CD4-positive, alpha-beta T cell treated with Interleukin-10 for 1 hour (primary cell): ENCODE data around the gene C11orf24.
"Not testable (repeated sequence)": the region's sequence is repeated elsewhere in the genome, so short reads cannot be mapped to it uniquely, and the experiment has no call there.

Source experiments
- DNase-seq: peaks from one replicate; pipeline ENCODE4 v3.0.0-alpha.2; 2020

C11orf24 gene

DNA sequence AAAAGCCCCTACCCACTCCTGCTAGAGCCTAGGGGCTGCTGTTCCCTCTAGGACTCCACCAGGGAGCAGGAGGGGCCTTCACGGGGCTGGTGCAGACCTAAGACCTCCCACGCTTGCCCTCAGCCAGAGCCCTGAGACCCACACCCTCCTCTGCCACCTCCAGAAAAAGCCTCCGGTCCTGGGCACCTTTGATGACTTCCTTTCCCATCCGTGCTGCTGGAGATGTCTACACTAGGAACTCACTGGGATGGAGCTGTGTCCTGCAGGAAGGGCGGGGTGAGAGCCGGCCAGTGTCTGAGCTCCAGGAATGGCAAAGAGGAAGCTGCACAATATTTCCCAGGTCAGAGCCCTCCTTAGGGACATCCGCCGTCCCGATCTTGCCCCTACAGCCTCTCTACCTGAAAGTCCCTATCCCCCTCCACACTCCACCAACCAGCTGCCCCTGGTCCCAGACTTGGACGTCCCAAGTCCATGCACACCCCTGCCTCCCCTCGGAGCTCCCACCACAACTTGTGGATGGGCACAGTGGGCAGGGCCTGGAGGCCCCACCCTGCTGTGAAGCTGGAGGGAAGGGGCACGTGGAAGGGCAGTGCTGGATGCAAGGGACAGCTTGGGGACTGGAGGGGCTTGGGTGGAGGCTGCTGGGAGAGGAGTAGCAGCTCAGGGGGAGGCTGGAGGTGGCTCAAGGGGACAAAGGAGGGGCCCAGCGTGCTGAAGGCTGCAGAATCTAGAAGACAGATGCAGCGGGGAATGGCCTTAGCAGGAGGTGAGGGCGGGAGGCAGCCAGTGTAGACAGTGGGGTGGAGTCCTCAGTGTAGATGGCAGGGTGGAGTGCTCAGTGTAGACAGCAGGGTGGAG is 27.1 kb upstream of the C11orf24 start:
- DNase-seq: no peak

DNA sequence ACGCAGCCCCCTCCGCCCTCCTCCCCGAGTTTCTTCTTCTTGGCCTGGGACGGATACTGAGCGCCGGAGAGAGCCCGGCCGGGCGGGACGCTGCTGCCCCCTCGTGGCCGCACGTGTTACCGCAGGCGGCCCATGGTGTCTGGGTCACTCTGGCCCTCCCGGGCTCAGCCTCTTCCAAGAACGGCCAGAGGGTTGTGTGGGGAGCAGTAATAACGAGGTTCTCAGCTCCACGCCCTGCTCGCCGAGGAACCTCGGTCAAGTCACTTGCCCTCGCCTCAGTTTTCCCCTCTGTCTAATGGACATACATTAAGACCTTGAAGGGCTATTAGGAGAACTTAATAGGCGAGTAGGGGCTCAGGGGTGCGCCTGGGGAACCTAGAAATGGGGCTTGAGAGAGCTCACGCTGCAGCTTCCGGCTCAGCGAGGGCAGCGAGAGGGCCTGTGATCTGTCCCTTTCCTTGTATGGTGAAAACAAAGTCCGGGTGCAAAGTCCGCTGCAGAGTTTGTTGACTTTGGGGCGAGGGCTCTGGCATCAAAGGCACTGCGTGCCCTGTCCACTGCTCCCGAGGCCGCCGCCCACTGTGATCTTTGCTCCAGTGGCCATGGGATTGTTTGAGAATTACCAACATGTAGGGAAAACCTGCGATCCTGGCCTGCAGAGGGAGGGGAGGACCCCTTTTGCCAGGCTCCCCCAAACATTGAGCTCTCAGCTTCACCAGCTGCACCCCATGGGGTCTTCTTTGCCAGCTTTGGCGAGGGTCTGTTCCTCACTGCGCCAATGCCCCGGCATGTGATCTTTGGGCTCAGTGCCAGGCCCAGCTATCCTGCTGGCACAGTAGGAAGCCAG is 26.3 kb upstream of the C11orf24 start:
- DNase-seq: peak; percentile 77

DNA sequence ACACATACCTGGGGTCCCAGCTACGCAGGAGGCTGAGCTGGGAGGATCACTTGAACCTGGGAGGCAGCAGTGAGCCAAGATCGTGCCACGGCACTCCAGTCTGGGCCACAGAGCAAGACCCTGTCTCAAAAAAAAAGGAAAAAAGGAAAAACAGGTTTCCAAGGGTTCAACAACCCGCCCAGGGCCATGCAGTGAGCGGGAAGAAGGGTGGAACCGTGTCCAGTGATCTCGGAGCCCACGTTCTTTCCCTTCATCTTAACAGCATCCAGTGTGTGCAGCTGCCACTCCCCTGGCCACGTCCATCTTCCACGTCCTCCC is 25.7 kb upstream of the C11orf24 start:
- DNase-seq: no peak

DNA sequence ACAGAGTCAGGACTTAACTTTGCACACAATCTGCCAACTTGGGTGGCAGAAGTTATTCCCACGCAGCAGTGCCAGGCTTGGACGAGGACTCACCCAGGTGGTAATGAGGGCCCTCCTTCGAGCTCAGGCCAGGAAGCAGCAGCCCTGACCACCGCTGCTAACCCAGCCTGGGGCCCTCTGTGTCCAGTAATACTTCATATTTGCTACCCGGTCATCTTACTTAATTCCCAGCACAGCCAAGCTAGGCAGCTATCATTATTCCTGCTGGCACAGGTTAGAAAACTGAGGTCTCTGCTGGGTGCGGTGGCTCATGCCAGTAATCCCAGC is 25.2 kb upstream of the C11orf24 start:
- DNase-seq: no peak

DNA sequence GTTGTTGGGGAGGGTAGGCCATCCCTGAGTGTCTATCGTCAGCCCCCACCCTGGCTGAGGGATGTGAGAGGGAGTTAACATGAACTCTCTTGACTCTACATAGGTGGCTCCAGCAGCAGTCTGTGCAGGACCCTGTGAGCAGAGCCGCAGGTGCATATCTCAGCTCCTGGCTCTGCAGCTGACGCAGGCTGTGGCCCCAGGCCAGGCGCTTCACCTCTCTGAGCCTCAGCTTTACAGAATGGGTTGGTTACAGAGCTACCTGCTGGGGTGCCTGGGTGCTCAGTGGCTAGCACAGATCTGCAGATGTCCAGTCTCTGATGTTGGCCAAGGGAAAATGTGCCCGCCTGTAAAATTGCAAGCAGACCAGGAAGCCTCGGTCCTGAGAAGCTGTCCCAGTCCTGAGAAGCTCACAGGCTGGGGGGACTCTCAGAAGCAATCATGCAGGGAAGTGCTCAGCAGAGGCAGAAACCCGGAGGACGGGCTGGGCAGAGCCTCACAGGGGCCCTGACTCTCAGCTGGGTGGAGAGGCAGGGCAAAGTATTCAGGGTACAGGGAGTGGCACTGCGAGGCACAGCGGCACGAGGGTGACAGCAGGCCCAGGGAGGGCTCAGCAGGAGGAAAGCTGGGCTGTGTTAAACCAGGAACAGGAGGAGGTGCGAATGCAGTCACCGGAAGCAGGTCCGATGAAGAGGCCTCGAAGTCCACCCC is 24.7 kb upstream of the C11orf24 start:
- no peak for DNase-seq

DNA sequence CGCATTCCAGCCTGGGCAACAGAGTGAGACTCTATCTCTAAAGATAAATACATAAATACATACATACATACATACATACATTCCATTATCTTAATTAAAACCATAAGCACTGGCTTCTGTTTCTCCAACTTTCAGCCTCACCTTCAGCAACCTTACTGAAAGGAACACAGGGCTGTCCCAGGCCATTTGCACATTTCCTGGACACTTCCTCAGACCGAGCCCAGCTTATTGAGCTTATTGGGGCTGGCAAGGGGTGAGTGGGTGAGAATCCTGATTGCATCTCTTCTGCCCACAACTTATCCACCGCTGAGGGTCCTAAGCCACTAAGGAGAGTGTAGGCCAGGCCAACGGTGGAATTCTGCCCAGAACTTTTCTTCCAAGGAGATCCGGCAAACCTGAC is 24.2 kb upstream of the C11orf24 start:
- DNase-seq: no peak

DNA sequence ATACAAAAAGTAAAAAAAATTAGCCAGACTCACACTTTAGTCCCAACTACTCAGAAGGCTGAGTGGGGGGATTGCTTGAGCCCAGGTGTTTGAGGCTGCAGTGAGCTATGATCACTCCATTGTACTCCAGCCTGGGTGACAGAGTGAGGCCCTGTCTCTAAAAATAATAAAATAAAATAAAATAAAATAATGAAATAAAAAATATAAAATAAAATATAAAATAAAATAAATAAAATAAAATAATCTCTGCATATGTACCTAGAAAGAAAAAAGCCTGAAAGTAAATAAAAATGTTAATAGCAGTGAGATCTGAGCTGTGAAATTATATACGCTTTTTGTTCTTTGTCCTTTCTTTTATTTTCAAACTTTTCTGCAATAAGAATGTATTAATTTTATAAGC is 23.5 kb upstream of the C11orf24 start:
- DNase-seq: no peak

DNA sequence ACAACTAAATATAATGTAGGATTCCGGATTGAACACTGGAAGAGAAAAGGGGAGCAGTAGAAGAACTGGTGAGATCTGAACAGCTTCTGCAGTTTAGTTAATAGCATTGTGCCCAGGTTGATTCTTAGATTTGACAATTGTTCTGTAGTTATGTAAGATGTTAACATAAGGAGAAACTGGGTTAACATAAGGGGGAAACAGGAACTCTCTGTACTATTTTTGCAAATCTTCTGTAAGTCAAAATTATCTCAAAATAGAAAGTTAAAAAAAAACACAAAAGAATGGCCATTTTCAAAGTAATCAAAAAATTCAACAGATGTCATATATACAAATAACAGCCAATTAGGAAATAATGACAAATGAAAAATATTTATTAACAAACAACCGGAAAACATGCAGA is 21.9 kb upstream of the C11orf24 start:
- DNase-seq: no peak

DNA sequence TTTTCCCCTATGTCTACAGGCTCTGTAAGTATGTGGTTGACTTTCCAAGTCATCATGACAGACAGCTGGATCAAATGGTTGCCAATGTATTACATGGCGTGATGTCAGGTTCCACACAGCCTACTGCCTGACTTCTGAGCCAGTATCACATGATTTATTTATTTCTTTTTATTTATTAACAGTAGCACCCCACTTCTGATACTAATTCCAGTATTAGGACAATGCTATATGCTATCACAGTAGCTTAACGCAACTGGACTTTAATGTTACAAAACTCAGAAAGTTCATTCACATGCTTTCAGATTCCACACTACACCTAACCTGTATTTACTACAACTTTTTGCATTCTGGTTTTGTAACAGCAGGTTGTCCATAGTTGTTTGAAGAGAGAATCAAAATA is 17.7 kb upstream of the C11orf24 start:
- DNase-seq: no peak

DNA sequence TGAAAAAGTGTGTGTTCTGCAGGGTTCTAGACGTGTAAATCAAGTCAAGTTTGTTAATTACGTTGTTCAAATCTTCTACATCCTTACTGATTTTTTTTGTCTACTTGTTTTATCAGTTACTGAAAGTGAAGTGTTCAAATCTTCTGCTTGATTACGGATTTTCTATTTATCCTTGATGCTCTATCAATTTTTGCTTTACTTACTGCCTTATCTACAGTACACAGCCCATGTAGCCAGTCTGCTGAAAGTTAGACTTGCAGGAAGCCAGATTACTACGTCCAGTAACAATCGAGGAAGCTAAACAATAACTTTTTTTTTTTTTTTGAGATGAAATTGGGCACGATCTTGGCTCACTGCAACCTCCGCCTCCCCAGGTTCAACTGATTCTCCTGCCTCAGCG is 15.6 kb upstream of the C11orf24 start:
- DNase-seq: no peak

DNA sequence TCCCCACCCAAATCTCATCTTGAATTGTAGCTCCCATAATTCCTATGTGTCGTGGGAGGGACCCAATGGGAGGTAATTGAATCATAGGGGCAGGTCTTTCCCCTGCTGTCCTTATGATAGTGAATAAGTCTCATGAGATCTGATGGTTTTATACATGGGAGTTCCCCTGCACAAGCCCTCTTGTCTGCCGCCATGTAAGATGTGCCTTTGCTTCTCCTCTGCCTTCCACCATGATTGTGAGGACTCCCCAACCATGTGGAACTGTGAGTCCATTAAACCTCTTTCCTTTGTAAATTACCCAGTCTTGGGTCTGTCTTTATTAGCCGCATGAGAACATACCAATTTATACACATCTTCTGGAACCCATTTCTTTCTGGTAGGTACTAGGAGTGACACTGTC is 12.8 kb upstream of the C11orf24 start:
- DNase-seq: not testable (repeated sequence)

DNA sequence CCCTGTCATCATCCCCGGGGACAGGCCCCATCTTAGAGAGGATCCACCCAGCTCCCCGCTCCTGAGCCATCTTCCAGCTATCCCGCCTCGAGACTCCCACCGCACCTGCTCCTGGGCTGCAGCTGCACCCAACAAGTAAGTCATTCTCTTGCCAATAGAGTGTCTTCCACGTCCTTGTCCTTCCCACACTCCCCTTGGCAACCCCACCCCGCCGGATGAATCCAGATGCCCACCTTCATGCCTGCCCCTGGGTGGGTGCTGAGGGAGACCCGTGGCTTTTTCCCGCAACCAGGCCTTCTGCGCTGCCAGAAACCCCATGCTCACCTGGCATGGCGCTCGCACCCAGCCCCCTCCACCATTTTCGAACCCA is 11.1 kb upstream of the C11orf24 start:
- DNase-seq: no peak

DNA sequence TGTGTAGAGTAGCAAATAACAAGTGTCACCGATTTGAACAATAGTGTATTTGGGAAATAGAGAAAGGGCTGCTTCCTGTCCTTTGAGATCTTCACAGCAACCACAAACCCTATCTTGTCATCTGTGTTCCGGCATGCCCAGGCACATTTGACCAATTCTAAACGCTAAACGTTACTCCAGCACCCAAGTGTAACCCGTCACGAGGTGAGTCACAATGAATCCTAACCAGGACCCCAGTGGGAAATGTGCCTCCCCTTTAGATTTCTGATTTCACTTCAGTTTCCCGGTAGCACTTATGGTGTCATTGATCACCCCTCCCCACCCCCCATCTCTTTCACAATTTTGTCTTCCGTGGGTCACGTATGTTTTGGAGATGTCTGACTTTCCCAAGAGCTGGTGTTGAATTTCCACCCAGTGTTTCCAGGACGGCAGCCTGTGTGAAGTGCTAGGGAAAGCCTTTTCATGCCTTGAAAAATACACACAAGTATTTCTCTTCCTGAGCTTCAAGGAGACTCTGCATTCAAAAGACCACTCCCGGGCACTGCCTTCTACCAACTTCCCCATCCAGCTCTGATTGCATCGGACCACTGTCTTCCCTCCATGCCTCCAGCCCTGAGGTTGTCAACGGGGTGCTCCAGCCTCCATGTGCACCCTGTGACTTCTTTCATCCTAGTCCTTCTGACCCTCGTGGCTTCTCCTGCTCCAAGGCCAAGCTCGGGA is 10.5 kb upstream of the C11orf24 start:
- peak; percentile 65 for DNase-seq

DNA sequence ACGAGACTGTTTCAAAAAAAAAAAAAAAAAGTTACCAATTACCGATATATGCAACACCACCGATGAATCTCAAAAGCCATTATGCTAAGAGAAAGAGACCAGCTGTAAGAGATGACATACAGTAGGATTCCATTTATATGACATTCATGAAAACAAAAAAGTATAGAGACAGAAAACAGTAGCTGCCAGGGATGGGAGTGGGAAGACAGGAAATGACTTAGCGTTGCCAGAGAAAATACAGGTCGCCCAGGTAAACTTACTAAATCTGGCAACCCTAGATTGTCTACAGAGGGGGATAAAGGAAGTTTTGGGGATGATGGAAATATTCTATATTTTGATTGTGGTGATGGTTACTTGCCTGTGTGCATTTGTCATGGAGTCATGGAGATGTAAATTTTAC is 7.9 kb upstream of the C11orf24 start:
- DNase-seq: no peak

DNA sequence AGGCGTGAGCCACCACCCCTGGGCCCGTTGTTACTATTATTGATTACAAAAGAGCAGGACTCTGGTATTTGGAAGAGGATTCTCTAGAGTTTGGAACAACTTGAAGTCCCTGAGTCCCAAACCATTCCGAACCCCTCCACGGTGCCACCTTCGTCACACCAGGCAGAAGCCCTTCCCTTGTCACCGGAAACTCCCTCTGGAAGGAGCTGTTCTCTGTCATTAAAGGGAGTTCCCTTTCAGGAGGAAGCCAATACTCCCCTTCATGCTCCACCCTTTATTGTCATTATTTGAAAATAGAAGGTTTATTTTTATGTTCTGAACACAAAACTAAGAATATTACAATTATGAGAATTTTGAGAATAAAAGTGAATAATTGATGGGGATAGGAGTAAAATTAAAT is 5.1 kb upstream of the C11orf24 start:
- no peak for DNase-seq

DNA sequence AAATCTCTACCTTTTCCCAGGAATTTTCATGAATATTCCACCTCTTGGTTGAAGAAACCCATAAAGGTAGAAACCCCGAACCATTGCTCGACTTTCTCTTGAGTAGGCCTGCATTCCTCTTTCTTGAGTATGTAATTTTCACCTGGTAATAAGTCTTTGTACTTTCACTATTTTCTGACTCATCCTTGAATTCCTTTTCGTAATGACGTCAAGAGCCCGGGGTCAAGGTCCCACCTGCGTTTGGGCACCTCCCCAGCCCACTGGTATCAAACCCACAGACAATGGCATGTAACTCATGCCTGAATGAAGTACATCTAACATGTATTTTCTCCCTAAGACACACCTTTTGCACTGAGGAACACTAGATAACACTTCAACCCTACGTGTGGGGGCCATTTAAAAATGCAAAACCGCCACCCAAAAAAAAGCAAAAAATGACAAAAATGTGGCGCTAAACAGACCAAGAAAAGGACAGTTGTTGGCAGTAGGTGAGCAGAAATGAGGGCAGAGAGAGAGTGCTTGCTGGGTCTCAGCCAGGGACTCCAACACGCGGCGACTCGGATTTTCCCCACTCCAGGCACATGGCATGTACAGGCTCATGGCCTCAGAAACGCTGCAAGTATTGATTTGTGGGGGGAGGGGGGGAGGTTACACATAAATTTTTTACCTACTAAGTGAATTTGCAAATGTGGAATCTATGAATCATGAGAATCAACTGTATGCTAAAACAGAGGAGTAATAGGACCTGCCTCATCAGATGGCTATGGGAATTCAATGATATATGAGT is 4.1 kb upstream of the C11orf24 start:
- DNase-seq: no peak

DNA sequence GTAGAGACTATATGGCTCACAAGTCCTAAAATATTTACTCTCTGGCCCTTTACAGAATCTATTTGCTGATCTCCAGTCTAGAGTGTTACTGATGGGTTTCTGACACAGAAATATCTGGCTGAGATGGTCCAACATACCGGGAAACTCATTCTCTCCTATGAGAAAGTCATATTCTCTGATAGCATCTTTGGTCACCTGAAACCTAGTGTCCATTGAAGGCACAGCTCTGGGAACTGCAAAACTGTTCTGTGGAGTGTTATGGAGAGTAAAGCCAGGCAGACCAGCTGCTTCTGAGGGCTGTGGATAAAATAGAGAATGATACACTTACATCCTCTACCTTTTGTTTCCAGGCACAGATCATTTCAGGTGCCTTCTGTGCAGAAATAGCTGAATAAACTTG is 2.5 kb upstream of the C11orf24 start:
- DNase-seq: no peak

DNA sequence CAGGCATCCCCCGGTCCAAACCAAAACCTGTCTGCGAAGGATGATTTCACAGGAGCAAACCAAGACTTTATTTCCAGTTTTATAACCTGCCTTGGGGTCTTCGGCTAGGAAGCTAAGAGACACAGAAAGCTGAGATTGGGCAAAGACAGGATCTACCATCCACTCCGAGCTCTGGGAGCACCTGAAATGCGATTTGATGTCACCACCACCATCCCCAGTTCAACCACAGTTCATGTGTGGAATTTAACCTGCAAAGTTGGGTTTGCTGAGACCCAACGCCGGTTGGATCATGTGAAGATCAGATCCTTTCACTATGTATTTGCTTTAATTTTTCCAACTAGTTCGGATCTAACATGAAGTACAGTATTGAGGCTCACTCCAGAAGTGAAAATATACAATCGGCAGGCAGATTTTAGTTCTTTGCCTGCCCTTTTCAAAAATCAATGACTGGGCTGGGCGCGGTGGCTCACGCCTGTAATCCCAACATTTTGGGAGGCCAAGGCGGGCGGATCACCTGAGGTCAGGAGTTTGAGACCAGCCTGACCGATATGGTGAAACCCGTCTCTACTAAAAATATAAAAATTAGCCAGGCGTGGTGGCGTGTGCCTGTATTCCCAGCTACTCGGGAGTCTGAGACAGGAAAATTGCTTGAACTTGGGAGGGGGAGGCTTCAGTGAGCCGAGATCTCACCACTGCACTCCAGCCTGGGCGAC is 1.4 kb upstream of the C11orf24 start:
- DNase-seq: no peak

DNA sequence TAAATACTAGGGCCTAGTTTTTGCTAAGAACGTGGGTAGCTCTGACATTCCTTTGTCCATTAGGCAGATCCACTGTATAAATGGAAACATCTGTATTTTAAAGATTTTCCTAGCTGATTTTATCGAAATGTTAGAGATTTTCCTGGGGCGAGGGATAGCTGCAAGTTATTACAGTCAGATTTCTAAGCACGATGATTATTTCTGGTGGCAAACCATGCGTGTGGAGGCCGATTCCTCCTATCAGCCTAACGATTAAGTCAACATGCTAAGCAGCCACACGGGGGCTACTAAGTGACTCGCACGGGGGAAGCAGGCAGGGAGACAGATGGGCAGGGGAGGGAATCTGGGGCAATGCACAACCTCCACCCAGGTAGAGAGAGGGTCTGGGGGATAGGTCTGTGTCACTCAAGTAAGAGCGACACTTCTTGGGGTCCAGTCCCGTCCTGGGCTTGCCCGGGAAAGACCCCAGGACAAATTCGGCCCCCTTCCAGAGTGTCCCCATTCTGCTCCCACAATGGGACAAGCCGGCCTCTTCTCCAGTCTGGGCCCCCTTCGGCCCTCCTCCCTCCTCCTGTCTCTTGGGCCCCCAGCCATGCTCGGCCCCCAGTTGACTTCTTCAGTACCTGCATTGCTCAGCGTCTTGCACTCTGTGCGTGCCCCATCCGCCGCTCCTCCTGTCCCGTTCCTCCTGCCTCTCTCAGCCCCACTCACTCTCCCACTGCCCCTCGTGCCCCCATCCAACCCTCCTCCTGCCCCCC is 571 bp downstream of the C11orf24 start:
- peak; percentile 71 for DNase-seq

DNA sequence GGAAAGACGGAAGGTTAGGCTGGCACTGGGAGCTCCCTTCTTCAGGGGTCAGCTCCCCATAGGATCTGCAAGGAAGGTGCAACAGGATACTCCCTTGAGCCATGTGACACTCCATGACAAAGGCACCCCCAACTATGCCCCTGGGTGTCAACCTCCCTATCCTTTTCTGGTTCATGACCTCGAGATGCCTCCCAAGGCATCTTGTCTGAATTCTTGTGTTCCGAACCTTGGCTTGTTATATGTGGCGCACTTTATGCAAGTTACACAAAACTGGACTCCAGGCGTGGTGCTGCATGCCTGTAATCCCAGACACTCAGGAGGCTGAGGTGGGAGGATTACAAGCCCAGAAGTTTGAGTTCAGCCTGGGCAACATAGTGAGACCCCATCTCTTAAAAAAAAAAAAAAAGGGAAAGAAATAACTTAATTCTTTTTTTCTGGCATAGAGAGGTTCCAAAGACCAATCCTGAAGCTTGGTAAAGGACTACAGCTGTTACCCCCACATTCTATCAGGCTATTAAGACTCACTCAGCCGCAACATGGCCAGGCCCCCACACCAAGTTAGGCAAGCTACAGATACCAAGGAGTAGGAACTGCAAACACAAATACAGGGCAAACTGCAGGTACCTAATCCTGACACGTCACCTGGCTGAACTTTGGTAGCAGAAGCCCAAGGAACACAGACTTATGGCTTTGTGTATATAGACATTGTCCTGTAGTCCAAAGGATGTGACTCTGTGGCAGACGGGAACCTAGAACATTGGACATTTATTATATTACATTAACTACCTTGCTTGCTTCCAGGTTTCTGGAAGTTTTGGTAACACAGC is 1.4 kb downstream of the C11orf24 start:
- no peak for DNase-seq
